ENCODE results near the gene NAT10. TPM values are rescaled to one million over a fixed set of nuclear protein-coding genes. Genes with fewer than 3 reads are reported as not detected.
A peak's percentile ranks its signal among the peaks of the same experiment; 100 is the strongest.

The NAT10 gene
- total RNA-seq, 1 donor = 20.6 TPM

GRCh38 chr11:34158661-34159060 is 53.2 kb downstream of the NAT10 start:
- Histone ChIP-seq H3K79me2 (ENCODE audit: insufficient read depth, low read length) (no peaks in the 10 kb centered on the region), H3K9me3 (ENCODE audit: low read depth, low read length) (no peaks in the 10 kb centered on the region), H3K4me3 (ENCODE audit: insufficient read depth, low read length) (no peak overlapping the region), H3K4me2 (ENCODE audit: insufficient read depth, low read length) (no peak overlapping the region), H2AFZ (ENCODE audit: low read length) (no peak overlapping the region), H3K36me3 (ENCODE audit: insufficient read depth, low read length) (peaks cover 7% of the 10 kb centered on the region), H3K4me1 (ENCODE audit: insufficient read depth, low read length) (no peaks in the 10 kb centered on the region), H4K20me1 (ENCODE audit: insufficient read depth, low read length) (peaks cover 21% of the 10 kb centered on the region), H3K27ac (ENCODE audit: low read depth, low read length) (no peak overlapping the region), H3K27me3 (ENCODE audit: insufficient read depth, low read length) (no peaks in the 10 kb centered on the region)
- peak; percentile 26 for DNase-seq (ENCODE audit: insufficient read length, low spot score, missing footprints)
- TF ChIP-seq CTCF (IDR thresholded peaks at IDR 0.05; ENCODE audit: extremely low read depth, low read depth, low read length) = no peak

- peaks cover 7% of the 10 kb centered on the region for H3K36me3 ChIP-seq (ENCODE audit: insufficient read depth, low read length)
- no peak for TF ChIP-seq CTCF (IDR thresholded peaks at IDR 0.05; ENCODE audit: extremely low read depth, low read depth, low read length)
- H3K4me3 ChIP-seq (ENCODE audit: insufficient read depth, low read length) = no peak overlapping the region
- H4K20me1 ChIP-seq (ENCODE audit: insufficient read depth, low read length) = peaks cover 18% of the 10 kb centered on the region
- H3K4me1 ChIP-seq (ENCODE audit: insufficient read depth, low read length) = no peaks in the 10 kb centered on the region
- no peak overlapping the region for H2AFZ ChIP-seq (ENCODE audit: low read length)
- peak; percentile 57 for DNase-seq (ENCODE audit: insufficient read length, low spot score, missing footprints)
- H3K79me2 ChIP-seq (ENCODE audit: insufficient read depth, low read length) = no peaks in the 10 kb centered on the region
- H3K4me2 ChIP-seq (ENCODE audit: insufficient read depth, low read length) = no peak overlapping the region
- H3K27ac ChIP-seq (ENCODE audit: low read depth, low read length) = no peak overlapping the region
- no peaks in the 10 kb centered on the region for H3K9me3 ChIP-seq (ENCODE audit: low read depth, low read length)
- no peaks in the 10 kb centered on the region for H3K27me3 ChIP-seq (ENCODE audit: insufficient read depth, low read length)
Observed at GRCh38 chr11:34160049-34160721, 54.8 kb downstream of the NAT10 start.

GRCh38 chr11:34160791-34161190 is 55.4 kb downstream of the NAT10 start:
- TF ChIP-seq CTCF (IDR thresholded peaks at IDR 0.05; ENCODE audit: extremely low read depth, low read depth, low read length) = no peak
- Histone ChIP-seq H3K4me3 (ENCODE audit: insufficient read depth, low read length) (no peak overlapping the region), H4K20me1 (ENCODE audit: insufficient read depth, low read length) (peaks cover 12% of the 10 kb centered on the region), H3K4me1 (ENCODE audit: insufficient read depth, low read length) (no peaks in the 10 kb centered on the region), H3K9me3 (ENCODE audit: low read depth, low read length) (no peaks in the 10 kb centered on the region), H3K36me3 (ENCODE audit: insufficient read depth, low read length) (peaks cover 7% of the 10 kb centered on the region), H3K4me2 (ENCODE audit: insufficient read depth, low read length) (no peak overlapping the region), H3K79me2 (ENCODE audit: insufficient read depth, low read length) (no peaks in the 10 kb centered on the region), H2AFZ (ENCODE audit: low read length) (no peak overlapping the region), H3K27me3 (ENCODE audit: insufficient read depth, low read length) (no peaks in the 10 kb centered on the region), H3K27ac (ENCODE audit: low read depth, low read length) (no peak overlapping the region)
- DNase-seq (ENCODE audit: insufficient read length, low spot score, missing footprints) = peak; percentile 77

- Histone ChIP-seq H3K4me3 (ENCODE audit: insufficient read depth, low read length) (no peak overlapping the region), H3K9me3 (ENCODE audit: low read depth, low read length) (no peaks in the 10 kb centered on the region), H3K4me2 (ENCODE audit: insufficient read depth, low read length) (no peak overlapping the region), H3K4me1 (ENCODE audit: insufficient read depth, low read length) (no peaks in the 10 kb centered on the region), H3K27ac (ENCODE audit: low read depth, low read length) (no peak overlapping the region), H3K79me2 (ENCODE audit: insufficient read depth, low read length) (no peaks in the 10 kb centered on the region), H3K36me3 (ENCODE audit: insufficient read depth, low read length) (peaks cover 7% of the 10 kb centered on the region), H4K20me1 (ENCODE audit: insufficient read depth, low read length) (peaks cover 10% of the 10 kb centered on the region), H3K27me3 (ENCODE audit: insufficient read depth, low read length) (no peaks in the 10 kb centered on the region), H2AFZ (ENCODE audit: low read length) (no peak overlapping the region)
- no peak for TF ChIP-seq CTCF (IDR thresholded peaks at IDR 0.05; ENCODE audit: extremely low read depth, low read depth, low read length)
- DNase-seq (ENCODE audit: insufficient read length, low spot score, missing footprints) = peak; percentile 82
Observed at GRCh38 chr11:34161361-34161760, 55.9 kb downstream of the NAT10 start.

All from osteoblast (primary cell).